Uterus (tissue), 4 donors: Measurements from ENCODE around the gene PAPOLB. TPM values are rescaled to one million over a fixed set of nuclear protein-coding genes. Genes with fewer than 3 reads are reported as not detected.
A peak's percentile ranks its signal among the peaks of the same experiment; 100 is the strongest.

ENCODE experiments used
- DNase-seq, 2 donors: peaks; one replicate each; pipeline ENCODE4 v3.0.0-alpha.2; 2019 to 2020
- H3K27ac ChIP-seq, 2 donors: fragments of 200-600 bp; sonication (generic); 1 replicate in 1 of 2; 2 replicates in 1 of 2; pipeline ENCODE4 v1.5.1; 2016 to 2018
- H3K27me3 ChIP-seq, 2 donors: fragments of 200-600 bp; sonication (generic); one replicate each; pipeline ENCODE4 v1.5.1; 2018 to 2019; ENCODE audit warnings: control low read depth in 1 of 2
- H3K36me3 ChIP-seq, 2 donors: fragments of 200-600 bp; sonication (generic); one replicate each; pipeline ENCODE4 v1.5.1; 2019; ENCODE audit warnings: control low read depth in 1 of 2
- H3K4me1 ChIP-seq, 2 donors: fragments of 200-600 bp; sonication (generic); one replicate each; pipeline ENCODE4 v1.5.1; 2018 to 2019; ENCODE audit warnings: control low read depth in 1 of 2
- H3K4me3 ChIP-seq, 2 donors: fragments of 200-600 bp; sonication (generic); 1 replicate in 1 of 2; 2 replicates in 1 of 2; pipeline ENCODE4 v1.5.1; 2018 to 2019; ENCODE audit warnings: mild to moderate bottlenecking in 1 of 2
- H3K9me3 ChIP-seq, 2 donors: fragments of 200-600 bp; sonication (generic); one replicate each; pipeline ENCODE4 v1.5.1; 2019; ENCODE audit warnings: control low read depth in 1 of 2
- CTCF ChIP-seq, 4 experiments: fragments of 200-600 bp in 2 of 4; fragments of 450-650 bp in 2 of 4; sonication (generic) in 2 of 4; IDR thresholded peaks; one replicate each; pipeline ENCODE4 v1.5.1; 2016 to 2019; ENCODE audit warnings: antibody characterized with exemption in 4 of 4, mild to moderate bottlenecking in 2 of 4, moderate library complexity in 1 of 4
- POLR2A ChIP-seq, 2 donors: fragments of 450-650 bp; IDR thresholded peaks; one replicate each; pipeline ENCODE4 v1.6.1; 2016; ENCODE audit warnings: antibody characterized with exemption in 2 of 2, mild to moderate bottlenecking in 1 of 2, moderate library complexity in 1 of 2
- intact Hi-C: fragments of 100-400 bp; cut with DNase I; formaldehyde crosslinking; loops from one replicate; pipeline ENCODE4 v1.15.1; 2023; ENCODE audit warnings: low total_unique reads
- total RNA-seq, 4 donors: library from RNA; depleted of rRNA in 3 of 4; stranded (reverse); fragments of >200 nt in 3 of 4; gene quantifications; one replicate each; pipeline versions ENCODE4 v1.1.0 to v1.2.4, GENCODE V29; 2014 to 2023
- donor health status: DM: yes; HTN: yes; CAD: no.

Gene PAPOLB
- total RNA-seq, 4 donors from 2014 or later: 0.24 to 1.6 (median 0.29) TPM; not detected in 1

GRCh38 chr7:4824120-4824775, 37.6 kb downstream of the PAPOLB start:
- no peak overlapping the region for H3K4me3 ChIP-seq
- intact Hi-C loops: no loop called here
- H3K27ac ChIP-seq: peak overlapping the region; percentile 28 to 56
- H3K36me3 ChIP-seq: no peaks in the 10 kb centered on the region
- TF ChIP-seq POLR2A (IDR thresholded peaks at IDR 0.05): no peak
- no peak for TF ChIP-seq CTCF (IDR thresholded peaks at IDR 0.05)
- H3K4me1 ChIP-seq: no peaks in the 10 kb centered on the region
- H3K27me3 ChIP-seq: no peaks in the 10 kb centered on the region
- H3K9me3 ChIP-seq: no peaks in the 10 kb centered on the region
- DNase-seq: peak in 1 of 2 donors; percentile 64

GRCh38 chr7:4823441-4824119, 38.2 kb downstream of the PAPOLB start:
- peak overlapping the region; percentile 28 to 56 for H3K27ac ChIP-seq
- TF ChIP-seq CTCF (IDR thresholded peaks at IDR 0.05) (no peak), POLR2A (IDR thresholded peaks at IDR 0.05) (no peak)
- intact Hi-C loops: no loop called here

GRCh38 chr7:4822677-4823076, 39.2 kb downstream of the PAPOLB start:
- no peaks in the 10 kb centered on the region for H3K27me3 ChIP-seq
- intact Hi-C loops: no loop called here
- no peak overlapping the region for H3K27ac ChIP-seq
- H3K4me1 ChIP-seq: no peaks in the 10 kb centered on the region
- no peak overlapping the region for H3K4me3 ChIP-seq
- DNase-seq: no peak
- no peaks in the 10 kb centered on the region for H3K9me3 ChIP-seq
- no peaks in the 10 kb centered on the region for H3K36me3 ChIP-seq
- TF ChIP-seq CTCF (IDR thresholded peaks at IDR 0.05): no peak
- TF ChIP-seq POLR2A (IDR thresholded peaks at IDR 0.05): no peak

More at GRCh38 chr7:4823441-4824119, 38.2 kb downstream of the PAPOLB start:
- no peaks in the 10 kb centered on the region for H3K4me1 ChIP-seq
- H3K4me3 ChIP-seq: no peak overlapping the region
- no peaks in the 10 kb centered on the region for H3K27me3 ChIP-seq
- no peaks in the 10 kb centered on the region for H3K9me3 ChIP-seq
- DNase-seq: no peak
- no peaks in the 10 kb centered on the region for H3K36me3 ChIP-seq

- Histone ChIP-seq H3K4me1 (no peaks in the 10 kb centered on the region), H3K36me3 (no peaks in the 10 kb centered on the region), H3K27me3 (no peaks in the 10 kb centered on the region), H3K4me3 (no peak overlapping the region), H3K27ac (peak overlapping the region in 1 of 2 donors; percentile 13), H3K9me3 (no peaks in the 10 kb centered on the region)
- TF ChIP-seq POLR2A (IDR thresholded peaks at IDR 0.05) (no peak), CTCF (IDR thresholded peaks at IDR 0.05) (no peak)
- no peak for DNase-seq
- intact Hi-C loops: no loop called here
Observed at GRCh38 chr7:4820967-4821471, 40.8 kb downstream of the PAPOLB start.

- Histone ChIP-seq H3K27me3 (no peaks in the 10 kb centered on the region), H3K4me1 (no peaks in the 10 kb centered on the region), H3K4me3 (no peak overlapping the region), H3K9me3 (no peaks in the 10 kb centered on the region), H3K27ac (peak overlapping the region; percentile 13 to 18), H3K36me3 (no peaks in the 10 kb centered on the region)
- no peak for DNase-seq
- intact Hi-C loops: no loop called here
- TF ChIP-seq CTCF (IDR thresholded peaks at IDR 0.05) (no peak), POLR2A (IDR thresholded peaks at IDR 0.05) (no peak)
Observed at GRCh38 chr7:4820405-4820966, 41.3 kb downstream of the PAPOLB start.
